RWPE1 (cell line): ENCODE results near the gene BEAN1.
A peak's percentile ranks its signal among the peaks of the same experiment; 100 is the strongest.
"Not testable (repeated sequence)": the region's sequence is repeated elsewhere in the genome, so short reads cannot be mapped to it uniquely, and the experiment has no call there.

Experiments used
- CTCF ChIA-PET: fragments of 350-600 bp; sonication (Branson Sonifier 250); formaldehyde crosslinking; extraction: SDS; loops from one replicate; lab custom pipeline; 2021; lab: Yijun Ruan, JAX
- POLR2A ChIA-PET: fragments of 400-600 bp; formaldehyde crosslinking; extraction: SDS; loops from one replicate; lab custom pipeline; 2020; ENCODE audit warnings: antibody characterized with exemption; ENCODE audit not compliant: low non-redundant PET; lab: Yijun Ruan, JAX
- DNase-seq: peaks from one replicate; pipeline ENCODE4 v3.0.0; 2012; ENCODE audit warnings: low spot score
- H3K27ac ChIP-seq: fragments of 450-650 bp; 2 replicates; pipeline ENCODE4 v1.5.1; 2017
- TF ChIP-seq, protein P1 (sequence below): fragments of 450-650 bp; conservative IDR thresholded peaks from 2 replicates; pipeline ENCODE4 v1.5.1; 2017; ENCODE audit warnings: low read depth, mild to moderate bottlenecking

The BEAN1 gene

DNA sequence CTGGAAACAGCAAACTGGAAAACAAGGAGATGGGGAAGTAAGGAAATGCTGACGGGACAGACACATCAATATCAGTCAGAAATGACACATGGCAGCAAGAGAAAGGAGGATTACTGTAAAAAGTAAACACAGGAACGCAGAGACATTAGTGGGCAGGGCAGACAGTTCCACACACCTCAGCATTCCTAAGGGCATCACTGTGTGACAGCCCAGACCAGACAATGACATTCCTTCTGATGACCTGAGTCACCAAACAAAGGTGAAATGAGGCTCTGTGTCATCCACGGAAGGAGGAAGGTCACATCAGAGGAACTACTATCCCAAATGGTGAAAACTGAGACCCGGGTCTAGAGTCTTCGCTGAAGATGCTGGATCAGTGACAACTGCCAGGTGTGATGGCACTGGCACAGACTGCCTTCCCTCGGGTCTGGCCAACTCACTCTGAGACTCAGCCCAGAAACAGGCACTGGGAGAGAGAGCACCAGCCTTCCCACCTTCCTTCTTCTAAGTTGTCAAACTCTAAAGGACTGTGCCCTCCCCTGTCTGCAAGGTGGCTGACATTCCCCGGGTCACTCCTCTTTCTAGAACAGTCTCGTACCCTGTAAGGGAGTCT, 86.1 kb downstream of the BEAN1 start:
- TF ChIP-seq, protein P1, sequence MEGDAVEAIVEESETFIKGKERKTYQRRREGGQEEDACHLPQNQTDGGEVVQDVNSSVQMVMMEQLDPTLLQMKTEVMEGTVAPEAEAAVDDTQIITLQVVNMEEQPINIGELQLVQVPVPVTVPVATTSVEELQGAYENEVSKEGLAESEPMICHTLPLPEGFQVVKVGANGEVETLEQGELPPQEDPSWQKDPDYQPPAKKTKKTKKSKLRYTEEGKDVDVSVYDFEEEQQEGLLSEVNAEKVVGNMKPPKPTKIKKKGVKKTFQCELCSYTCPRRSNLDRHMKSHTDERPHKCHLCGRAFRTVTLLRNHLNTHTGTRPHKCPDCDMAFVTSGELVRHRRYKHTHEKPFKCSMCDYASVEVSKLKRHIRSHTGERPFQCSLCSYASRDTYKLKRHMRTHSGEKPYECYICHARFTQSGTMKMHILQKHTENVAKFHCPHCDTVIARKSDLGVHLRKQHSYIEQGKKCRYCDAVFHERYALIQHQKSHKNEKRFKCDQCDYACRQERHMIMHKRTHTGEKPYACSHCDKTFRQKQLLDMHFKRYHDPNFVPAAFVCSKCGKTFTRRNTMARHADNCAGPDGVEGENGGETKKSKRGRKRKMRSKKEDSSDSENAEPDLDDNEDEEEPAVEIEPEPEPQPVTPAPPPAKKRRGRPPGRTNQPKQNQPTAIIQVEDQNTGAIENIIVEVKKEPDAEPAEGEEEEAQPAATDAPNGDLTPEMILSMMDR = no peak
- peak overlapping the region; percentile 91 for H3K27ac ChIP-seq
- POLR2A ChIA-PET = no interaction called here
- DNase-seq = no peak
- CTCF ChIA-PET = no interaction called here

GRCh38 chr16:66514391-66514790, 87.3 kb downstream of the BEAN1 start:
- POLR2A ChIA-PET, DNase-seq, CTCF ChIA-PET: not testable (repeated sequence)

GRCh38 chr16:66514980-66515595, 88.0 kb downstream of the BEAN1 start:
- H3K27ac ChIP-seq = peak overlapping the region; percentile 85
- DNase-seq, CTCF ChIA-PET, POLR2A ChIA-PET: not testable (repeated sequence)

More at GRCh38 chr16:66514391-66514790, 87.3 kb downstream of the BEAN1 start:
- H3K27ac ChIP-seq = peak overlapping the region; percentile 91; the same call in 1 of the 2 replicates

GRCh38 chr16:66515596-66516508, 88.8 kb downstream of the BEAN1 start:
- H3K27ac ChIP-seq = peak overlapping the region; percentile 85
- TF ChIP-seq, protein P1 = no peak
- POLR2A ChIA-PET = no interaction called here
- CTCF ChIA-PET = no interaction called here
- DNase-seq = no peak

- peak overlapping the region; percentile 85 for H3K27ac ChIP-seq
- TF ChIP-seq, protein P1 = no peak
- ChIA-PET CTCF (no interaction called here), POLR2A (no interaction called here)
- DNase-seq = no peak
These were observed 89.4 kb downstream of the BEAN1 start for GRCh38 chr16:66516509-66516807.

- TF ChIP-seq, protein P1 = no peak
- POLR2A ChIA-PET = no interaction called here
- H3K27ac ChIP-seq = peak overlapping the region; percentile 85
- CTCF ChIA-PET = interaction anchor here (0.6 kb wide), 2 partner anchors 10 to 57 kb away, joined by 3 read pairs; no protein-coding TSS in a partner anchor
- DNase-seq = peak; percentile 96
These were observed 89.9 kb downstream of the BEAN1 start for GRCh38 chr16:66516808-66517585.
